AG04450 (cell line): ENCODE results near the gene MEOX2. TPM values are rescaled to one million over a fixed set of nuclear protein-coding genes. Genes with fewer than 3 reads are reported as not detected.

ENCODE experiments used
- CTCF ChIA-PET: fragments of 300-600, 350-600 bp; formaldehyde crosslinking; extraction: SDS; loops from one replicate; lab custom pipeline; 2022; ENCODE audit warnings: antibody characterized with exemption, inconsistent platforms; lab: Charles Lee
- POLR2A ChIA-PET: fragments of 350-600 bp; formaldehyde crosslinking; extraction: SDS; loops from one replicate; lab custom pipeline; 2021; ENCODE audit warnings: antibody characterized with exemption, inconsistent platforms; lab: Yijun Ruan, JAX
- DNase-seq: peaks from one replicate; pipeline ENCODE4 v3.0.0-alpha.2; 2011; ENCODE audit warnings: low read depth, low spot score
- H3K27ac ChIP-seq: one replicate; pipeline ENCODE4 v1.5.1; 2012; ENCODE audit warnings: low read depth, low read length, control low read depth
- H3K27me3 ChIP-seq: one replicate; pipeline ENCODE4 v1.6.0; 2012; ENCODE audit warnings: low read length; ENCODE audit not compliant: control insufficient read depth, insufficient read depth
- H3K4me3 ChIP-seq: 2 replicates; pipeline ENCODE4 v1.5.1; 2011; ENCODE audit warnings: mild to moderate bottlenecking, low read depth, low read length, control low read depth
- H3K9me3 ChIP-seq: 2 replicates; pipeline ENCODE4 v1.5.1; 2012; ENCODE audit warnings: low read length; ENCODE audit not compliant: control insufficient read depth, insufficient read depth
- CTCF ChIP-seq: IDR thresholded peaks from 2 replicates; pipeline ENCODE4 v1.5.1; 2011; ENCODE audit warnings: low read depth, low read length, control low read depth, inconsistent platforms
- polyA minus RNA-seq: library from RNA; depleted of rRNA, polyadenylated mRNA; stranded (reverse); fragments of >200 nt; gene quantifications from 2 replicates; pipeline ENCODE4 v1.2.3, GENCODE V29; 2011; rRNA and poly(A)+ RNA removed
- polyA plus RNA-seq: library from polyadenylated mRNA; depleted of rRNA; stranded (reverse); fragments of >200 nt; gene quantifications from 2 replicates; pipeline ENCODE4 v1.2.3, GENCODE V29; 2011; rRNA removed

The MEOX2 gene
- polyA plus RNA-seq (not detected in 2 replicates), polyA minus RNA-seq (not detected in 2 replicates)

GRCh38 chr7:15686295-15686956 lies at the start of gene MEOX2:
TSS of gene MEOX2 (minus strand) at chr7:15686683. CDS start at chr7:15686402, 281 bp downstream.
- no peak for DNase-seq
- ChIA-PET CTCF (interaction anchor here (1.4 kb wide), 1 partner anchor 34 kb away, joined by 6 read pairs; no protein-coding TSS in a partner anchor), POLR2A (no interaction called here)
- TF ChIP-seq CTCF: no peak
- Histone ChIP-seq H3K27me3 (peaks cover 36% of the 10 kb centered on the region), H3K4me3 (peak within 1 kb of the TSS; percentile 43), H3K9me3 (0 out of 2 replicates have a peak, but pooled peaks cover 2% of the 10 kb centered on the region), H3K27ac (no peak within 1 kb of the TSS)

- Histone ChIP-seq H3K9me3 (no peaks in the 10 kb centered on the region), H3K27ac (no peak overlapping the region), H3K27me3 (no peaks in the 10 kb centered on the region), H3K4me3 (no peak overlapping the region)
- CTCF ChIA-PET: interaction anchor here (2.8 kb wide), 1 partner anchor 9 kb away, joined by 32 read pairs; no protein-coding TSS in a partner anchor
- no peak for TF ChIP-seq CTCF
- no peak for DNase-seq
- POLR2A ChIA-PET: no interaction called here
Measured at GRCh38 chr7:15729746-15730145, 43.3 kb upstream of the MEOX2 start.

GRCh38 chr7:15725051-15725450 lies 38.6 kb upstream of the MEOX2 start:
- H3K9me3 ChIP-seq: no peaks in the 10 kb centered on the region
- H3K27ac ChIP-seq: no peak overlapping the region
- no peak overlapping the region for H3K4me3 ChIP-seq
- POLR2A ChIA-PET: no interaction called here
- DNase-seq: no peak
- no peak for TF ChIP-seq CTCF
- CTCF ChIA-PET: interaction anchor here (1.1 kb wide), 1 partner anchor 10 kb away, joined by 3 read pairs; no protein-coding TSS in a partner anchor
- H3K27me3 ChIP-seq: no peaks in the 10 kb centered on the region

GRCh38 chr7:15723841-15724240 lies 37.4 kb upstream of the MEOX2 start:
- Histone ChIP-seq H3K9me3 (no peaks in the 10 kb centered on the region), H3K27me3 (no peaks in the 10 kb centered on the region), H3K4me3 (no peak overlapping the region), H3K27ac (no peak overlapping the region)
- TF ChIP-seq CTCF: no peak
- POLR2A ChIA-PET: no interaction called here
- DNase-seq: no peak
- CTCF ChIA-PET: no interaction called here

GRCh38 chr7:15720849-15721471 lies 34.5 kb upstream of the MEOX2 start:
- DNase-seq: peak; percentile 11
- no peaks in the 10 kb centered on the region for H3K27me3 ChIP-seq
- ChIA-PET POLR2A (no interaction called here), CTCF (interaction anchor here (0.5 to 4.4 kb wide), 66 partner anchors 9 to 595 kb away, joined by 3 to 40 read pairs (median 5); partner anchors contain the start of gene MEOX2)
- H3K9me3 ChIP-seq: no peaks in the 10 kb centered on the region
- H3K27ac ChIP-seq: no peak overlapping the region
- H3K4me3 ChIP-seq: no peak overlapping the region
- TF ChIP-seq CTCF: peak; percentile 77
